ENCODE data around the gene CLEC2L. TPM values are rescaled to one million over a fixed set of nuclear protein-coding genes. Genes with fewer than 3 reads are reported as not detected.

Gene CLEC2L
- total and polyA plus RNA-seq, 2 of the 4 experiments (the other 2 are of a cell fraction): not detected

DNA sequence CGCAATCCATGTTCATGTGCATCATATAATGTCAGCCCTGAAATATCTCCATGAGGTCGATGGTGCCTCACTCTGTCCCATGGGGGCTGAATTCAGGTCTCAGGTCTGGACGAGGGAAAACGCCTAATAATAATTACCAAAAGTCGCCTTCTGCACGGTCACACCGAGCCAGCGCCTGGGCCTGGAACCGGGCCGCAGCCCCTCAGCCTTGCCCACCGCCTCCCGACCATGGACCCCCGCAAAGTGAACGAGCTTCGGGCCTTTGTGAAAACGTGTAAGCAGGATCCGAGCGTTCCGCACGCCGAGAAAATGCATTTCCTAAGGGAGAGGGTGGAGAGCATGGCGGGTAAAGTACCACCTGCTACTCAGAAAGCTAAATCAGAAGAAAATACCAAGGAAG is 21.3 kb upstream of the CLEC2L start:
- POLR2A ChIA-PET (ENCODE audit: unreplicated experiment): no interaction called here
- Histone ChIP-seq H3K27ac (ENCODE audit: insufficient read depth, low read length) (no peak overlapping the region), H2AFZ (replicated peaks; ENCODE audit: low read length, poor library complexity) (no peak overlapping the region), H3K27me3 (ENCODE audit: control insufficient read depth, insufficient read depth, low read length) (peaks cover 19% of the 10 kb centered on the region), H3K14ac (replicated peaks; ENCODE audit: low read depth, low read length) (no peak overlapping the region), H2AK9ac (replicated peaks; ENCODE audit: low read depth, low read length, poor library complexity) (no peak overlapping the region), H3K18ac (ENCODE audit: low read depth, low read length) (no peak overlapping the region), H3K4ac (ENCODE audit: low read depth, low read length) (no peak overlapping the region), H4K20me1 (ENCODE audit: insufficient read depth, low read length) (no peaks in the 10 kb centered on the region), H2BK120ac (ENCODE audit: low read depth, low read length) (no peak overlapping the region), H2BK20ac (ENCODE audit: low read depth, low read length) (no peak overlapping the region), H4K8ac (ENCODE audit: low read depth in 2 of 2, low read length in 2 of 2) (no peak overlapping the region), H3K4me3 (ENCODE audit: insufficient read depth, low read depth, low read length) (no peak overlapping the region), H3K9me1 (ENCODE audit: insufficient read depth, low read length) (no peaks in the 10 kb centered on the region), H3K9ac (ENCODE audit: low read depth, low read length) (no peak overlapping the region), H3K4me2 (ENCODE audit: low read depth, low read length) (no peak overlapping the region), H3K56ac (ENCODE audit: extremely low read depth, insufficient read depth, low read length) (no peak overlapping the region), H3K9me3 (ENCODE audit: control insufficient read depth, insufficient read depth, low read length) (no peaks in the 10 kb centered on the region), H2BK5ac (ENCODE audit: low read depth, low read length, poor library complexity, severe bottlenecking) (no peak overlapping the region), H2AK5ac (ENCODE audit: low read depth, low read length) (no peak overlapping the region), H3K4me1 (ENCODE audit: control insufficient read depth, insufficient read depth, low read length) (no peaks in the 10 kb centered on the region), H3K23ac (ENCODE audit: low read depth, low read length) (no peak overlapping the region), H4K91ac (ENCODE audit: insufficient read depth, low read depth, low read length) (no peak overlapping the region), H4K5ac (ENCODE audit: low read depth, low read length) (no peak overlapping the region), H2BK15ac (ENCODE audit: low read depth, low read length) (no peak overlapping the region), H3K36me3 (ENCODE audit: control insufficient read depth, insufficient read depth, low read length) (no peaks in the 10 kb centered on the region), H3K79me1 (ENCODE audit: low read depth in 1 of 2, low read length in 2 of 2) (no peaks in the 10 kb centered on the region)
- no peak for TF ChIP-seq BHLHE40 (IDR thresholded peaks at IDR 0.05; ENCODE audit: low read depth, low read length)
- CTCF ChIA-PET: no interaction called here
- WGBS, 2 experiments (ENCODE audit: extremely low coverage in 2 of 2, insufficient read length in 1 of 2): 93% methylated on average over 11 of the region's 22 CpGs; no CpG with 5 or more reads in 1 of the 2 experiments
- dilution Hi-C loops (cut with HindIII; ENCODE audit: low sequenced_read_pairs, unreplicated experiment) (no loop called here), in situ Hi-C loops (cut with MboI; ENCODE audit: low sequenced_read_pairs) (loop anchor here (5.0 kb wide), 1 partner anchor 500 kb away; no protein-coding TSS in a partner anchor), intact Hi-C loops (cut with micrococcal nuclease) (loop anchor here (5.0 kb wide), 2 partner anchors 50 to 70 kb away; no protein-coding TSS in a partner anchor)
- no peak for DNase-seq
- no TSS peak for BruUV-seq (replicated peaks)
- no peak for ATAC-seq (ENCODE audit: low read depth)

All from IMR-90 (cell line).